Measurements from ENCODE around the gene CISD2. TPM values are rescaled to one million over a fixed set of nuclear protein-coding genes. Genes with fewer than 3 reads are reported as not detected.

The CISD2 gene
- total RNA-seq, 4 donors from 2014 or later: 5.5 to 12.0 (median 11.3) TPM

GRCh38 chr4:102843273-102843672 lies 25.5 kb upstream of the CISD2 start:
- TF ChIP-seq CTCF (IDR thresholded peaks at IDR 0.05): no peak
- TF ChIP-seq POLR2A (IDR thresholded peaks at IDR 0.05): no peak
- H3K4me3 ChIP-seq (ENCODE audit: low read depth, poor library complexity, severe bottlenecking): no peak overlapping the region
- DNase-seq (ENCODE audit: low spot score in 2 of 2): no peak
- intact Hi-C loops (cut with DNase I; ENCODE audit: low total_unique reads): no loop called here

GRCh38 chr4:102843938-102844337 lies 24.9 kb upstream of the CISD2 start:
- H3K4me3 ChIP-seq (ENCODE audit: low read depth, poor library complexity, severe bottlenecking): no peak overlapping the region
- no peak for DNase-seq (ENCODE audit: low spot score in 2 of 2)
- WGBS, 2 donors: 92 to 97% methylated on average over 1 of the region's 1 CpG
- no peak for TF ChIP-seq POLR2A (IDR thresholded peaks at IDR 0.05)
- TF ChIP-seq CTCF (IDR thresholded peaks at IDR 0.05): no peak
- intact Hi-C loops (cut with DNase I; ENCODE audit: low total_unique reads): no loop called here

GRCh38 chr4:102847687-102848086 lies 21.1 kb upstream of the CISD2 start:
- no peak for TF ChIP-seq POLR2A (IDR thresholded peaks at IDR 0.05)
- TF ChIP-seq CTCF (IDR thresholded peaks at IDR 0.05): no peak
- no peak for DNase-seq (ENCODE audit: low spot score in 2 of 2)
- WGBS, 2 donors: 93 to 97% methylated on average over 8 of the region's 8 CpGs
- H3K4me3 ChIP-seq (ENCODE audit: low read depth, poor library complexity, severe bottlenecking): no peak overlapping the region
- intact Hi-C loops (cut with DNase I; ENCODE audit: low total_unique reads): no loop called here

GRCh38 chr4:102849579-102850104 lies 19.1 kb upstream of the CISD2 start:
- 73 to 84% methylated on average over 3 of the region's 3 CpGs for WGBS, 2 donors
- TF ChIP-seq POLR2A (IDR thresholded peaks at IDR 0.05) (no peak), CTCF (IDR thresholded peaks at IDR 0.05) (no peak)
- intact Hi-C loops (cut with DNase I; ENCODE audit: low total_unique reads): no loop called here
- no peak overlapping the region for H3K4me3 ChIP-seq (ENCODE audit: low read depth, poor library complexity, severe bottlenecking)
- no peak for DNase-seq (ENCODE audit: low spot score in 2 of 2)

- intact Hi-C loops (cut with DNase I; ENCODE audit: low total_unique reads): no loop called here
- TF ChIP-seq CTCF (IDR thresholded peaks at IDR 0.05): no peak
- TF ChIP-seq POLR2A (IDR thresholded peaks at IDR 0.05): no peak
- 93 to 96% methylated on average over 2 of the region's 2 CpGs for WGBS, 2 donors
- no peak for DNase-seq (ENCODE audit: low spot score in 2 of 2)
- H3K4me3 ChIP-seq (ENCODE audit: low read depth, poor library complexity, severe bottlenecking): no peak overlapping the region
Observed at GRCh38 chr4:102850370-102850769, 18.4 kb upstream of the CISD2 start.

GRCh38 chr4:102858828-102859464 lies 9.8 kb upstream of the CISD2 start:
- H3K4me3 ChIP-seq (ENCODE audit: low read depth, poor library complexity, severe bottlenecking): no peak overlapping the region
- no peak for TF ChIP-seq POLR2A (IDR thresholded peaks at IDR 0.05)
- no peak for TF ChIP-seq CTCF (IDR thresholded peaks at IDR 0.05)
- WGBS, 2 donors: 83 to 91% methylated on average over 2 of the region's 2 CpGs
- DNase-seq (ENCODE audit: low spot score in 2 of 2): no peak
- intact Hi-C loops (cut with DNase I; ENCODE audit: low total_unique reads): no loop called here

Data from lower leg skin (tissue), 4 donors.